Stimulated activated CD4-positive, alpha-beta T cell treated with anti-CD3 and anti-CD28 coated beads, Interleukin-2, amount 100 ng/mL, for 24 hours (primary cell): ENCODE results near the gene NNT.
A peak's percentile ranks its signal among the peaks of the same experiment; 100 is the strongest.
"Not testable (repeated sequence)": the region's sequence is repeated elsewhere in the genome, so short reads cannot be mapped to it uniquely, and the experiment has no call there.

Source experiments
- DNase-seq, 2 donors: peaks; one replicate each; pipeline ENCODE4 v3.0.0-alpha.2; 2020

Gene NNT

DNA sequence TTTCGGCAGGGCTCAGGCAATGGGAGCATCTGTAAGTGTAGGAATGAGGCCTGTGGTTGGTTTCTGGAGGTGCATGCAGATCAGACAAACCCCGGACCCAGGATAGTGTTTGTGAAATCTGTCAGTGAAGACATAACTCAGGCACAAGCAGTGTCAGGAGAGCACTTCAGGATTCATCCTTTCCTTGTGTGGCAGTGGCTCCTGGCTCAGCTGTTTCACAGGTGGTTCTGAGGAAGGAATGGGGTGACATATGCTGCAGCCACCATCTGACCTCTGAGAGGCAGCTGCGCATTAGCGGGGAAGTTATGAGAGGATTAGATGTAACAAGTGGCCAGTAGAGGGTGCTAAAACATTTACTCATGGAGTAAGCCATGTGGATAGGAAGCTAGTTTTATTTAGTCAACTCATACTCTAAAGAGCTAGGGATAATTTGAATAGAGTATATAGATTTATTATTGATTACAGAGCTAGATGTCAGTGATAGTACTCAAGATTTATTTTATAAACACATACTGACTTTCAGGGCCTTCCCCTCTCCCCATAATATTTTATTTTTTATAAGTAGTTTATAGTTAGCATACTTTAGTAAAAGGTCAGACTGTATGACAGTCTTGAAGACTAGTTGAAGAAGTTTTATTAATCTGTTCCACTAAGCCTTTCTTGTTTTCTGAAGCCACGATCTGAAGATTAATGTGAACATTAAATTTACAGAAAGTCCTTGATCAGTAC, 28.4 kb downstream of the NNT start:
- DNase-seq: peak; percentile 18 to 30

DNA sequence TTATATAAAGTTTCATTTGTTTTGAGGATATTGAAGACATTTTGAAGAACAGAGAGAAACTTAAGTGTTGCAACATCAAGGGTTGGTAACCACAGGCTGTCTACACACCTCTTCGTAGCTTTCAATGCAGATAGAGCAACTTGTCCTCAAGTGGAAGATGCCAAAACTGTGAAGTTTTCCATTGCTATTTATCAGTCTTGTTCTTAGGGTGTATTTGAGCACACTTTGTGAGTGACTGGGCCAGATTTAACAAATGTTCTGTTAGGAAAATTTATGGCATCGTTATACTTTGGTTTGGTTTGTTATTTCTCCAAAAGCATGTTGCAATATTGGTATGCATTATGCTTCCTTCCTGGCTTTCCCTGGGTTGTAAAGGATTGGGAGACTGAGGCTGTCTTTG, 31.6 kb downstream of the NNT start:
- DNase-seq: no peak

DNA sequence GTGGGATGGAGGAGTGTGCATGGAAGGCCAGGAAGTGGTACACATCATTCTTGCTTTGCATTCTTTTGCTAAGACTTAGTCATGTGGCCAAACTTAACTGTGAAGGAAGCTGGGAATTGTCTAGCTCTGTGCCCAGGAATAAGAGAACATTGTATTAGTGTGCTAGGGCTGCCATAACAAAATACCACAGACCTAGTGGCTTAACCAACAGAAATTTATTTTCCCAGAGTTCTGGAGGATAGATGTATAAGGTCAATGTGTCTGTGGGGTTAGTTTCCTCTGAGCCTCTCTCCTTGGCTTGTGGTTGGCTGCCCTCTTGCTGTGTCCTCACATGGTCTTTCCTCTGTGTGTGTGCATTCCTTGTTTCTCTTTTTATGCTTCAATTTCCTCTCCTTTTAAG, 32.4 kb downstream of the NNT start:
- no peak for DNase-seq

DNA sequence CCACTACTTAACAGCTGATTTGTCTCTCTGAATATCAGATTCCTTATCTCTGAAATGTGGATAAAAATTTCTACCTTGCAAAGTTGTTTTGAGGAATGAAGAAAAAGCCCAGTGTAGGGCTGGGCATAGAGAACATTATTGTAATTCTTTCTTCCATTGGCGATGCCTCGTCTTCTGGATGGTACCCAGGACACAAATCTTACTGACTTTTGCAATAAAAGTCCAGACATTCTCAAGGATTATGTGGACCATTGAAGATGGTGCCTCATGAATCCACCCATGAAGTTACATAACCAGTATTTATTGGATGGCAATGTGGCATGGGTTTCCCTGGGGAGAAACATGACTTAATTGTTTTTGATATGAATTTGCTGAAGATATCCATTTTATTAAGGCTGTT, 33.1 kb downstream of the NNT start:
- DNase-seq: no peak

DNA sequence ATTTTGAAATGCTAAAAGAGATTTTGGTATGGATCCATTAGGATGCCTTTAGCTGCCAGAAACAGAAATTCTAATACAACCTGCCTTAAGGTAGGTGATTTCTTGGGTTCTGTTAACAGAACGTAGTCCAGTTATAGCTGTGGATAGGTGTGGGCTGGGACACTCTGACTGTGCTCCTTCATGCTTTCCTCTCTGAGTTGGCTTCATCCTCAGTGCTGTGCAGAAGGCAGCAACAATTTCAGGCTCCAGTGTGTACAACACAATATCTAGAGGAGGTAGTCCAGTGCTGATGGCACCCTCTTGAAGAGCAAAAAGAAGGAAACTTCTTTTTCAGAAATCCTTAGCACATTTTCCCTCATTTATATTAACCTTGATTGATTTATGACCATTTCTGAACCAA, 34.4 kb downstream of the NNT start:
- DNase-seq: no peak

DNA sequence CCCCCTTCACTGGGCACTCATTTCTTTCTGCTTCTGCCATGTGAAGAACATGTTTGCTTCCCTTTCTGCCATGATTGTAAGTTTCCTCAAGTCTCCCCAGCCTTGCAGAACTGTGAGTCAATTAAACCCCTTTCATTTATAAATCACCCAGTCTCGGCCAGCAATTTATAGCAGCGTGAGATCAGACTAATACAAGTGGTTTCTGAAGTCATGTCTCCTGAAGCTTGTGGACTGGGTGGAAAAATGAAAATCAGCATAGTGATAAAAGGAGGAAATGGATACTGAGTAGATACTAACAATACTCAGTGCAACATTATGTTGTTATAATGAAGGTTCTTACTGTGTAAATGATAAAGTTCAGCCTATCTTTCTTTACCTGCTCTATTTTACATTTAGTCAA, 35.1 kb downstream of the NNT start:
- no peak for DNase-seq

DNA sequence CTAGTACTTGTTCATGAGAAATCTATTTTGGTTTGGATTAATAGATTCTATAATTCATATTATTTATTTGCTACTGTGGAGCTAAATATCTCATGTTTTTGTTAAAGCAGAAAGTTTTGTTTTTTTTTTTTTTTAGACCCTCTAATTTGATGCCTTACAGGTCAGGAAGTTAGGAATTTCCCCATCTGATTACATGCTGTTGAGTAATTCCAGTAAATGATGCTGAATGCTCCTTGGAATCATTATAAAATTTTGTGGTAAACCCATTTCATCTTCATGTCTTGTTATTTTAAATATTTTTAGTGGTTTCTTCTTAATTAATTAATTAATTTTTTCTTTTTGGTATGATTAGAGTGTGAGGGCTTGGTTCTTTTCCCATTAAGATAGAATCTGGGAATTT, 35.6 kb downstream of the NNT start:
- no peak for DNase-seq

DNA sequence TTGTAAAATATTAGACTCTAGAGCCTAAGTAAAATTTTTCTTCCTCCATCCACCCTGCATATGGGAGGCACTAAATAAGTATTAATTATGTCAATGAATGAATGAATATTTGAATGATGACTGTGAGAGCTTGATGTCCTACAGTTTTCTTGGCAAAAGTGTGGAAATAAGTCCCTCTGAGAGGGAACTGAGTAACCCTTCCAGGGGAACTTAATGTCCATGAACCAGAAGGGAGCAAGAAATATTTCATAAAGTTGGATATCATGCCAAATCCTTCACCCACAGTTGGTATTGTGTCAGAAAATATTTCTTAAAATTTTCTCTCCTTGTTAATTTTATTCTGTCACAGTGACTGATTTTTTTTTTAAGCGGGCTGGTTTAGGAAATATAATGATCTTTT, 36.6 kb downstream of the NNT start:
- DNase-seq: no peak

DNA sequence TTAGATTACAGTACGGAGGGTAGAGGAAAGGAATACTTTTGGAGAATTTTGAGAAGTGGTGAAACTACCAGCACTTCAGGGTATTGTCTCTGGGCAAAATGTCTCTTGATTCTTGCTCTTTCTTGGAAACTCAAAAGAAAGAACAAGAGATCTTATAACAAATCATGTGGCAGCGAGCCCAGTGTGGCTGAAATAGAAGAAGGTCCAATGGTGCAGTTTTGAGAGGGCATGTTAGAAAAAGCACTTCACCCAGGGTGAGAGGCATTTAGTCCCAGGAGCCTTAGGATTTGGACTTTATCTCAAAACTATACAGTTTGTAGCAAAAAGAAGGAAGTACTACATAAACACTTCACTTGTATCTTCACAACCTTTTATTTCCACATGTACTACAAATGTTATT, 39.4 kb downstream of the NNT start:
- DNase-seq: no peak

DNA sequence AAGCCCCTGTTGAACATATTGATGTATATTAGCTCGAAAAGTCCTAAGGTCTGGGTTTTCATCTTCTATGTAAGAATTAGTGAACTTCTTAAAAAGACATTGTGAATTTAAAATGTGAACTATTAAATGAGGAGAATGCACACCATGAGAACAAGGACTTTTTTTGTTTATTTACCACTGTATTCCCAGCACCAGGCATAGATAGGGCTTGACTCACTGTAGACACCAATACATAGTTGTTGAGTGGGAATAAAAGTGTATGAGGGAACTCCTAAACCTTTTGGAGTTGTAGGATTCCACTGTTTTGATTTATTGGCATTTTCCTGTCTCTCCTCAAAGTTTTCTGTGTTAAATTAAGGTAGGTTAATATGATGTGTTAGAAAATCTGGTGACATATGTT, 40.3 kb downstream of the NNT start:
- DNase-seq: no peak

DNA sequence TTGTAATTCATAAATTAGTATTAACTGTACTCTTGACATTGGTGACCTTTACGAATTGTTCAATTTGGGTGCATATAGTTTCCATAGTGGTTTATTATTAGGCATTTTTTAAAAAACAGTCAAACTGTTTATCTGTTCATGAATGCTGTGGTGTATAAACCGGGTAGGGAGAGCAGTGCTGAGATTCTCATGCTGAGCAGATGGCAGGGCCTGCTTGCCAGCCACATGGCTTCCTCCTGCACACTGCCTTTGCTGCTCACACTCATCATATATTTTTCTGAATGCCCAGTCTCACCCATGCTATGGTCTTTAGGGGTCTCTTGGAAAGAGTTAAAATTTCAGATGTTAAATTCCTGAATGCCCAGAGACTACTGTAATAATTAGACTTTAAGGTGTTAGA, 40.8 kb downstream of the NNT start:
- DNase-seq: no peak

DNA sequence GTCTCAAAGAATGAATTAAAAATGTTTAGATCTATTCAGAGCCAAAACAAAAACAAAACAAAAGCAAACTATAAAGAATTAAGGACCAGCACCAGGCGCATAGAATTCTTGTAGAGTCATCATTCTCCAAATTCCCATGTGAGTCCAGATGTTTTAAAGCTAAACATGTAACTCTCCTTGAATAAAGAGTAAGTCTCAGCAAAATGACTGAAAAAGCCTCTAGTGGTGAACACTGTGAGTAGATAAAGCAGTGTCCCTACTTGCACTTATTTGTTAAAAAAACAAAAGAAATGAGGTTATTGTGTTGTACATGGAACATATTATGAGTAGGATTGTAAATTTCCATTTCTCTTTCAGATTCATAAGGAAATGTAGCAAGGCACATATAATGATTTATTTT, 44.0 kb downstream of the NNT start:
- DNase-seq: no peak

DNA sequence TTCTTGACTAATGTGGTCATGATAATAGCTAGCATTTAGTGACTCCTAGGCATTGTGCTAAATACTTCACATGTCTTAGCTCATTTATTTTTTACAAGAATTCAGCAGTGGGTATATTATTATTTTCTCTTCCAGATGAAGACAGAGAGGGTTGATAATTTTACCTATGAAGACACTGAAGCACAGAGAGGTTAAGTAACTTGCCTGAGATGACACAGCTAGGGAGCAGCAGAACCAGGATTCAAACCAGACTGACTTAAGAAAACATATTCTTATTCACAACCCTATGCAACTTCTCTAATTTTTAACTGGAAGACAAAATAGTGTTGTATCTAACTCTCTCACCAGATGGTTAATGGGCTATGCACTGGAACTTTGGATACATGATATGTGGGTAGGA, 44.8 kb downstream of the NNT start:
- DNase-seq: no peak

DNA sequence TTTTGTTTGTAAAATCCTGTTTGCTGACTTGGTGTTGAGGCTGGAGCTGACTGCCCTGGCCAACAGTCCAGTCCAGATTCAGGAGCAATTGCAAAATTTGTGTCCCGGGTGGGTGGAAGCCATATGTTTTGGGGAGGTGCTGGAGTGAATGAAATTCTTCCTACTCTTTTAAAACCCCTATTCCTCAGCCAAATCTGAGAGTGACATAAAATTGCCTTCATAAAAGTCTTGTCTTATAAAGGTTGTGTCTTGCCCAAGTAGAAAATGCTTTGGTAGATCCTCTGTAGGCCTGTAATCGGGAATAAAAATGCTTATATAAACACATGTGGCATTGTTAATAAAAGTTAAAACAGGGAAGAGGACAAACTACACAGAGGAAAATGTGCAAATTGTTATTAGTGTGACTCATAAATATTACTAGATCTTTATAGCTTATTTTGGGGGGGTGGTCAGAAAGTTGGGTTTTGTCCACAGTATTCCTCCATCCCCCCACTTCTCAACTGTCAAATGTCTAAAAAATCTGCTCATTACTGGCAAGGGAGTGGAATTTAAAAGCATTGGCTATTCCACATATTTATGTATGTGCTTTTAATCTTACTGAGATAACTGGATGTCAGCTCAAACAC, 45.6 kb downstream of the NNT start:
- DNase-seq: no peak

DNA sequence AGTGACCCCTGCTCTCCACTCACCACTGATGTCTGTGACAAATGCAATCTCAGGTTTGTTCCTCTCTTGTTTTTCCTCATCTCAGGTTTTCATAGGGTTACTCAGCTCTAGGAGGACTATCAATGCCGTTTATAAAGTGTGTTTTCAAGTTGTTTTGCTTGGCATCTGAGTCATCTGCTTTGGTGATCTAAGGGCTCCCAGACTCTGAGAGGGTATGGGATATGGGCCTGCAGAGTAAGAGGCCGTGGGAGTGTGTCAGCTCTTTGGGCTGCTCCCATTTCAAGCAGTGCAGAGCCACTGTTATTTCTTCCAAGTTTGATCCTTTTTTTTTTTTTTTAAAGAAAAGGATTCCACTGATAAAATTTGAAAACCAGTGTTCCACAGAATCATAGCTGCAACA, 46.3 kb downstream of the NNT start:
- no peak for DNase-seq

DNA sequence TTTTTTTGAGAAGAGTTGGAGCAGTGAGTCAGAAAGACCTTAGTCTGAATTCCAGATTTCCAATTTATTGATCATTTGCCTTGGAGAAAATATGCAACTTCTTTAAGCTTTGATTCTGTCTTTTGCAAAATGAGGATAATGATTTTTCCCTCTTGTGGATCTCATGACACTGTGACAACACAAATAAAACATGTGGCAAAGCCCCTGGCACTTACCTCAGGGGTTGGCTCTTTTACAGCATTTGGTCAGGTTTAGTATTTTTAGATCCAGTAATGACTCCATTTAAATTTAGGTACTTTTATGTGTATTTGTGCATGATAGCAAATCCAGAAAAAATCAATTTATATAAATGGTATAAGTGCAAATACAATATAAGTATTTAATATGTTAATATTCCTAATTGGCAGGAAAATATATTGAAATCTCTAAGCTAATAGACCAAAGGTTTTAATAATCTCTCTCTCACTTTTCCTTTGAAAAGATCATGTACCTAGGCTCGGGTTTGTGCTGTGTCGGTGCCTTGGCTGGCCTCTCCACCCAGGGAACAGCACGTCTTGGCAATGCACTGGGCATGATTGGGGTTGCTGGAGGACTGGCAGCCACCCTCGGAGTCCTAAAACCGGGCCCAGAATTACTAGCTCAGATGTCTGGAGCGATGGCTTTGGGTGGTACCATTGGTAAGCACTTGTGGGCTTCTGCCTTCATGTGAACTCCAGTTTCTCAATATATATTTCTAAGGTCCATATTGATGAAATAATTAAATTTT, 49.7 kb downstream of the NNT start:
- DNase-seq: no peak

DNA sequence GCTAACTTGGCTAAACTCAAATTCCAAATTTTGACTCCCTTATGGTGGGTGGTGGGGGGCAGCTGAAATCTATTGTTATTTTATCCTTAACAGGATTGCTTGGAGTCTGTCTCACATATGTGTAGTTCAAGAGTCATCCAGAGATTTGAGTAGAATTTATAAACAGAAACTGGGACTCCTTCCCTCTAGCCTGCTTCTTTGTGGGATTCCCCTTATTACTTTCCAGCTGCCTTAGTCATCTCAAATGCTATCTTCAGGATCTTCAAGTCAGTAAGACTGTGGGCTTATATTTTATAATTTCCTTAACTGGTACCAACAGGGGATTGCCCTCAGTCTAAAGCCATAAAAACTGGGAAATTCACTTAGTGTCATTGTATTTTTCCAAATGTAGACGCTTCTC, 55.5 kb downstream of the NNT start:
- DNase-seq: no peak

DNA sequence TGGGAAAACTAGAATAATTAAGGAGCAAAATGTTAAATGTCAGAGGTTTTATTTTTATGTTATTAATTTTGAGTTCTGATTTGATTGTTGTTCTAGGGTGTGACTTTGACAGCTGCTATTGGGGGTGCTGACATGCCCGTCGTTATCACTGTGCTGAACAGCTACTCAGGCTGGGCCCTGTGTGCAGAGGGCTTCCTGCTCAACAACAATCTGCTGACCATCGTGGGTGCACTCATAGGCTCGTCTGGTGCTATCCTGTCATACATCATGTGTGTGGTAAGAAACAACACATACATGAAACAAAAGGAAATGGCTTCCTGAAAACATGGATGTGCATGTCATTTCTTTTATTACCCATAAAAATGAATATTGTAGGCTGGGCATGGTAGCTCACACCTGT, 56.1 kb downstream of the NNT start:
- DNase-seq: no peak

DNA sequence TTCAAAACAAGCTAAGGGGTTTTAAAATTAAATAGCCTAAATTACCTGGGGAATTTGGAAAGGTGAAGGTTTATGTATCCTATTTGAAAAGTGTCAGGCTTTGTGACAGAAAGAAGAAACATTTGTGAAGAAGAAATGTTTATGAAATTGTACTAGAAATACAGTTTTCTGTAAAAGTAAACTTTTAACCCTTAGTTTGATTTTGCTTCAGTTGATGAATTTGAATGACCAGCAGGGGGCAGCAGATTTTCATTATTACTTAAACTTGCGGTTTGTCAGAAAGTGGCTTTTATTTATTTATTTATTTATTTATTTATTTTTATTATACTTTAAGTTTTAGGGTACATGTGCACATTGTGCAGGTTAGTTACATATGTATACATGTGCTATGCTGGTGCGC, 58.1 kb downstream of the NNT start:
- peak; percentile 9 to 37 for DNase-seq

DNA sequence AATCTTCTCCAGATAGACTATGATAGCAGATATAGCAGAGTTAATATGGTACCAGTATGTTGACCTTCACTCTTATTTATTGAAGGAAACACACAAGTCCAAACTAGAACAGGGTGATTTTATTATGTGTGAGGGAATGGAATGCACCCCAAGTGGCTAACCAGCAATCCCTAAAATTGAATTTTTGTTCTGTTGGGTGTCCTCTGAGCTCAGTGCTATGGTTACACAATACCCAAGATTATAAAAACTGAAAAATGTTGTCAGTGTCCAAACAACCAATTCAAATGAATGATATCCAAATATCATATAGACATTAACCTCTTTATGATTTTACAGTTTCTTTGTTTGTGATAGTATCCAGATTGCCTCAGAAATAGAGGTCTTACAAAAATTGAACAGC, 60.9 kb downstream of the NNT start:
- DNase-seq: no peak

DNA sequence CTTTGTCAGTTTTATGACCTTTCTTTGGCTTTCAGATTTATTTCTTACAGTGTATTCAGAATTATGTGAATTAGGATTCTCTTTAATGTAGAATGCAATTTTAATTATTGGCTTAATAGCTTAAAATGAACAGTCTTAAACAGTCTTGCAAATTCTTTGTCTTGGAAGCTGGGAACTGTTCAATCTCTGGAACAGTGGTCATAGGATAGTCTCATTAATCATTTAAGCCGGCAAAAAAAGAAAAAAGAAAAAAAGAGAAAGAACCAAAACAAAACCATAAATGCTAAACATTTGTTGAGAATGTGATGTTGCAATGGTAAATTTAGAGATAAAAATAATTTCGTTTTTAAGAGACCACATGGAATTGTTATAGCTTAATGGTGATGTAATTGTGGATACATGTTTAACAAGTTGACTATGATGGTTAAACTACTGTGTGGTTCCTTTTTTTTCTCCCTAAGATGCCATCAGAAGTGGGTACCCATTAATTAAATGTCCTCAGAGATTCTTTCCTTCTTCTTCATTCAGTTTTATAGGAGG, 61.6 kb downstream of the NNT start:
- no peak for DNase-seq

DNA sequence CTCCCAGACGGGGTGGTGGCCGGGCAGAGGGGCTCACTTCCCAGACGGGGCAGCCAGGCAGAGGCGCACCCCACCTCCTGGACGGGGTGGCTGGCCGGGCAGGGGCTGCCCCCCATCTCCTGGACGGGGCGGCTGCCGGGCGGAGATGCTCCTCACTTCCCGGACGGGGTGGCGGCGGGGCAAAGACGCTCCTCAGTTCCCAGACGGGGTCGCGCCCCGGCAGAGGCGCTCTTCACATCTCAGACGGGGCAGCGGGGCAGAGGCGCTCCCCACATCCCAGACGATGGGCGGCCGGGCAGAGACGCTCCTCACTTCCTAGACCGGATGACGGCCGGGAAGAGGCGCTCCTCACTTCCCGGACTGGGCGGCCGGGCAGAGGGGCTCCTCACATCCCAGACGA, 62.8 kb downstream of the NNT start:
- DNase-seq: not testable (repeated sequence)

DNA sequence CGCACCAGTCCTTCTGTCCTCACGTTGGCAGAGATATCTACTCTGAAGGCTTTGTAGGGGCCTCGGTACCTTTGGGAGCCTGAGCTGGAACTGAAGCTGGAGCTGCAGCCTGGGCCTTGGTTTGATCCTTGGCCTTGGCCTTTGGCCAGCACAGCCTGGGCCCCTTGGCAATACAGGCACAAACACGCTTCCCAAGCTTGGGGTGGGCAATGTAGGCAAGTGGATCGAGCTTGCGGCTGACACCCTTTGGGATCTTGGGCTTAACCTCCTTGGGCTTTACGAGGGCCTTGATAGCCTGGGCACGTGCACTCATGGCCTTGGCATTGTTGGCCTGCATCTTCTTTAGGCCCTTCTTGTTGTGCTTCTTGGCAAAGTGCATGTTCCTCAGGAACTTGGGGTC, 63.7 kb downstream of the NNT start:
- not testable (repeated sequence) for DNase-seq

DNA sequence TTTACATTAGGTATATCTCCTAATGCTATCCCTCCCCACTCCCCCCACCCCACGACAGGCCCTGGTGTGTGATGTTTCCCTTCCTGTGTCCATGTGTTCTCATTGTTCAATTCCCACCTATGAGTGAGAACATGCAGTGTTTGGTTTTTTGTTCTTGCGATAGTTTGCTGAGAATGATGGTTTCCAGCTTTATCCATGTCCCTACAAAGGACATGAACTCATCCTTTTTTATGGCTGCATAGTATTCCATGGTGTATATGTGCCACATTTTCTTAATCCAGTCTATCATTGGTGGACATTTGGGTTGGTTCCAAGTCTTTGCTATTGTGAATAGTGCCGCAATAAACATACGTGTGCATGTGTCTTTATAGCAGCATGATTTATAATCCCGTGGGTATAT, 64.4 kb downstream of the NNT start:
- not testable (repeated sequence) for DNase-seq
